HL-60 (cell line): ENCODE measurements around the gene GUCA1C.

ENCODE experiments used
- CTCF ChIP-seq: IDR thresholded peaks from one replicate; pipeline ENCODE4 v1.5.1; 2011; ENCODE audit warnings: low read length, control low read depth, inconsistent platforms; ENCODE audit not compliant: insufficient read depth
- POLR2AphosphoS5 ChIP-seq: IDR thresholded peaks from 2 replicates; pipeline ENCODE4 v1.6.1; 2012; ENCODE audit warnings: low read depth
- SPI1 ChIP-seq: IDR thresholded peaks from 2 replicates; pipeline ENCODE4 v1.6.1; 2012; ENCODE audit warnings: low read depth, mild to moderate bottlenecking, borderline replicate concordance
- TF ChIP-seq, protein P1 (sequence below): IDR thresholded peaks from 2 replicates; pipeline ENCODE4 v1.6.1; 2012; ENCODE audit warnings: low read depth; ENCODE audit not compliant: insufficient replicate concordance

DNA sequence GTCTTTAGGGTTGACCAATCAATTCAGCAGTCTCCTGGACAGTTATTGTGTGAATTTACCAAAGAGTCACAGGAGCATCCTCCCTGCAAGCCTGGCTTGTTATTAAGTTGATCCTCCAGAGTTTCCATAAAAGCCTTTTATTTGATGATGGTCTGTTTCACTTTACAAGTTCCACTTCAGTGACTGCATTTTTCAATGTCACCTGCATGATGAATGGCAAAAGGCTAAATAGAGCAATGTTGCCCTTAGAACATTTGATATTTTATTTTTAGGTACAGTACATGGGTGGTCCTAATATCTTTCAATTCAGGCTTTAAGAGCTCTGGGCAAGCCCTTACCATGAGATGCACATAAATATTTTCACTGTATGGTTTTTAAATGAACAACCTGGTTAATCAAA lies 22.6 kb downstream of the GUCA1C start:
- TF ChIP-seq POLR2AphosphoS5 (no peak), CTCF (no peak), SPI1 (no peak)
- TF ChIP-seq, protein P1, sequence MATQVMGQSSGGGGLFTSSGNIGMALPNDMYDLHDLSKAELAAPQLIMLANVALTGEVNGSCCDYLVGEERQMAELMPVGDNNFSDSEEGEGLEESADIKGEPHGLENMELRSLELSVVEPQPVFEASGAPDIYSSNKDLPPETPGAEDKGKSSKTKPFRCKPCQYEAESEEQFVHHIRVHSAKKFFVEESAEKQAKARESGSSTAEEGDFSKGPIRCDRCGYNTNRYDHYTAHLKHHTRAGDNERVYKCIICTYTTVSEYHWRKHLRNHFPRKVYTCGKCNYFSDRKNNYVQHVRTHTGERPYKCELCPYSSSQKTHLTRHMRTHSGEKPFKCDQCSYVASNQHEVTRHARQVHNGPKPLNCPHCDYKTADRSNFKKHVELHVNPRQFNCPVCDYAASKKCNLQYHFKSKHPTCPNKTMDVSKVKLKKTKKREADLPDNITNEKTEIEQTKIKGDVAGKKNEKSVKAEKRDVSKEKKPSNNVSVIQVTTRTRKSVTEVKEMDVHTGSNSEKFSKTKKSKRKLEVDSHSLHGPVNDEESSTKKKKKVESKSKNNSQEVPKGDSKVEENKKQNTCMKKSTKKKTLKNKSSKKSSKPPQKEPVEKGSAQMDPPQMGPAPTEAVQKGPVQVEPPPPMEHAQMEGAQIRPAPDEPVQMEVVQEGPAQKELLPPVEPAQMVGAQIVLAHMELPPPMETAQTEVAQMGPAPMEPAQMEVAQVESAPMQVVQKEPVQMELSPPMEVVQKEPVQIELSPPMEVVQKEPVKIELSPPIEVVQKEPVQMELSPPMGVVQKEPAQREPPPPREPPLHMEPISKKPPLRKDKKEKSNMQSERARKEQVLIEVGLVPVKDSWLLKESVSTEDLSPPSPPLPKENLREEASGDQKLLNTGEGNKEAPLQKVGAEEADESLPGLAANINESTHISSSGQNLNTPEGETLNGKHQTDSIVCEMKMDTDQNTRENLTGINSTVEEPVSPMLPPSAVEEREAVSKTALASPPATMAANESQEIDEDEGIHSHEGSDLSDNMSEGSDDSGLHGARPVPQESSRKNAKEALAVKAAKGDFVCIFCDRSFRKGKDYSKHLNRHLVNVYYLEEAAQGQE = no peak
